ENCODE results near the gene CUEDC1. TPM values are rescaled to one million over a fixed set of nuclear protein-coding genes. Genes with fewer than 3 reads are reported as not detected.

CUEDC1 gene
- total and polyA plus RNA-seq, 2 of the 4 experiments (the other 2 are of a cell fraction), result 4.1 to 21.2 TPM

- Histone ChIP-seq H3K4me3 (ENCODE audit: insufficient read depth, low read depth, low read length) (no peak overlapping the region), H4K20me1 (ENCODE audit: insufficient read depth, low read length) (no peaks in the 10 kb centered on the region; the same call in 1 of the 2 replicates), H3K27ac (ENCODE audit: insufficient read depth, low read length) (no peak overlapping the region), H3K4me1 (ENCODE audit: control insufficient read depth, insufficient read depth, low read length) (no peaks in the 10 kb centered on the region), H2BK15ac (ENCODE audit: low read depth, low read length) (no peak overlapping the region), H2AK5ac (ENCODE audit: low read depth, low read length) (no peak overlapping the region), H4K8ac (ENCODE audit: low read depth in 2 of 2, low read length in 2 of 2) (no peak overlapping the region), H3K23ac (ENCODE audit: low read depth, low read length) (no peak overlapping the region), H2AFZ (replicated peaks; ENCODE audit: low read length, poor library complexity) (no peak overlapping the region), H3K9me1 (ENCODE audit: insufficient read depth, low read length) (0 out of 2 replicates have a peak, but pooled peaks cover 3% of the 10 kb centered on the region), H3K18ac (ENCODE audit: low read depth, low read length) (no peak overlapping the region), H3K4me2 (ENCODE audit: low read depth, low read length) (no peak overlapping the region), H3K14ac (replicated peaks; ENCODE audit: low read depth, low read length) (no peak overlapping the region), H4K5ac (ENCODE audit: low read depth, low read length) (no peak overlapping the region), H3K56ac (ENCODE audit: extremely low read depth, insufficient read depth, low read length) (no peak overlapping the region), H2BK120ac (ENCODE audit: low read depth, low read length) (no peak overlapping the region), H3K27me3 (ENCODE audit: control insufficient read depth, insufficient read depth, low read length) (no peaks in the 10 kb centered on the region), H3K36me3 (ENCODE audit: control insufficient read depth, insufficient read depth, low read length) (peaks cover 19% of the 10 kb centered on the region), H3K9ac (ENCODE audit: low read depth, low read length) (no peak overlapping the region), H2AK9ac (replicated peaks; ENCODE audit: low read depth, low read length, poor library complexity) (no peak overlapping the region), H3K9me3 (ENCODE audit: control insufficient read depth, insufficient read depth, low read length) (no peaks in the 10 kb centered on the region), H4K91ac (ENCODE audit: insufficient read depth, low read depth, low read length) (no peak overlapping the region), H3K79me1 (ENCODE audit: low read depth in 1 of 2, low read length in 2 of 2) (peaks cover 6 to 15% of the 10 kb centered on the region in 2 experiments), H2BK20ac (ENCODE audit: low read depth, low read length) (no peak overlapping the region), H3K4ac (ENCODE audit: low read depth, low read length) (no peak overlapping the region), H2BK5ac (ENCODE audit: low read depth, low read length, poor library complexity, severe bottlenecking) (no peak overlapping the region)
- WGBS, 2 experiments (ENCODE audit: extremely low coverage in 2 of 2, insufficient read length in 1 of 2), result 100% methylated on average over 1 of the region's 6 CpGs; no CpG with 5 or more reads in 1 of the 2 experiments
- intact Hi-C loops (cut with micrococcal nuclease) (no loop called here), in situ Hi-C loops (cut with MboI; ENCODE audit: low sequenced_read_pairs) (no loop called here), dilution Hi-C loops (cut with HindIII; ENCODE audit: low sequenced_read_pairs, unreplicated experiment) (no loop called here)
- ATAC-seq (ENCODE audit: low read depth) (no peak), DNase-seq (no peak)
- CTCF ChIA-PET, result no interaction called here
- TF ChIP-seq MXI1 (IDR thresholded peaks at IDR 0.05; ENCODE audit: borderline replicate concordance, low read depth, low read length), result no peak
- TF ChIP-seq USF2 (IDR thresholded peaks at IDR 0.05; ENCODE audit: low read depth, low read length), result no peak
- no peak for TF ChIP-seq CHD1 (IDR thresholded peaks at IDR 0.05; ENCODE audit: low read depth, low read length)
- no peak for TF ChIP-seq NFE2L2 (IDR thresholded peaks at IDR 0.05; ENCODE audit: low read depth, low read length)
- TF ChIP-seq BHLHE40 (IDR thresholded peaks at IDR 0.05; ENCODE audit: low read depth, low read length), result no peak
- no peak for TF ChIP-seq MAFK (IDR thresholded peaks at IDR 0.05; ENCODE audit: low read depth, low read length)
- no peak for TF ChIP-seq SMC3 (IDR thresholded peaks at IDR 0.05; ENCODE audit: low read depth, low read length)
- TF ChIP-seq RCOR1 (IDR thresholded peaks at IDR 0.05; ENCODE audit: insufficient replicate concordance, low read length), result no peak
- TF ChIP-seq POLR2A (IDR thresholded peaks at IDR 0.05; ENCODE audit: low read depth, low read length), result no peak
- no peak for TF ChIP-seq FOS (IDR thresholded peaks at IDR 0.05; ENCODE audit: low read depth, low read length)
- TF ChIP-seq RAD21 (IDR thresholded peaks at IDR 0.05; ENCODE audit: low read length), result no peak
- no peak for TF ChIP-seq RFX5 (IDR thresholded peaks at IDR 0.05; ENCODE audit: low read depth, low read length)
- TF ChIP-seq MAZ (IDR thresholded peaks at IDR 0.05; ENCODE audit: borderline replicate concordance, low read depth, low read length), result no peak
- TF ChIP-seq, protein P1, sequence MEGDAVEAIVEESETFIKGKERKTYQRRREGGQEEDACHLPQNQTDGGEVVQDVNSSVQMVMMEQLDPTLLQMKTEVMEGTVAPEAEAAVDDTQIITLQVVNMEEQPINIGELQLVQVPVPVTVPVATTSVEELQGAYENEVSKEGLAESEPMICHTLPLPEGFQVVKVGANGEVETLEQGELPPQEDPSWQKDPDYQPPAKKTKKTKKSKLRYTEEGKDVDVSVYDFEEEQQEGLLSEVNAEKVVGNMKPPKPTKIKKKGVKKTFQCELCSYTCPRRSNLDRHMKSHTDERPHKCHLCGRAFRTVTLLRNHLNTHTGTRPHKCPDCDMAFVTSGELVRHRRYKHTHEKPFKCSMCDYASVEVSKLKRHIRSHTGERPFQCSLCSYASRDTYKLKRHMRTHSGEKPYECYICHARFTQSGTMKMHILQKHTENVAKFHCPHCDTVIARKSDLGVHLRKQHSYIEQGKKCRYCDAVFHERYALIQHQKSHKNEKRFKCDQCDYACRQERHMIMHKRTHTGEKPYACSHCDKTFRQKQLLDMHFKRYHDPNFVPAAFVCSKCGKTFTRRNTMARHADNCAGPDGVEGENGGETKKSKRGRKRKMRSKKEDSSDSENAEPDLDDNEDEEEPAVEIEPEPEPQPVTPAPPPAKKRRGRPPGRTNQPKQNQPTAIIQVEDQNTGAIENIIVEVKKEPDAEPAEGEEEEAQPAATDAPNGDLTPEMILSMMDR (conservative IDR thresholded peaks at IDR 0.05; ENCODE audit: low read depth, low read length), result no peak
- TF ChIP-seq CEBPB (IDR thresholded peaks at IDR 0.05; ENCODE audit: low read depth, low read length), result no peak
- no TSS peak for BruUV-seq (replicated peaks)
- POLR2A ChIA-PET (ENCODE audit: unreplicated experiment), result no interaction called here
Observed at GRCh38 chr17:57839571-57839923, 115.7 kb downstream of the CUEDC1 start.

All from IMR-90 (cell line).